WTC11 (cell line): Measurements from ENCODE around the gene APOBEC3H. TPM values are rescaled to one million over a fixed set of nuclear protein-coding genes. Genes with fewer than 3 reads are reported as not detected.

Experiments
- ATAC-seq: fragments of 200-7000 bp; cut with Tn5 transposase; 2 replicates; pipeline ENCODE4 v1.10.0; 2021; ENCODE audit warnings: mild to moderate bottlenecking, moderate library complexity
- CTCF ChIA-PET: fragments of 300-600 bp; sonication (Branson Sonifier 250); formaldehyde crosslinking; loops from one replicate; lab custom pipeline; 2021; ENCODE audit warnings: antibody characterized with exemption; lab: Charles Lee
- POLR2A ChIA-PET: fragments of 350-600 bp; sonication (Branson Sonifier 250); formaldehyde crosslinking; loops from one replicate; lab custom pipeline; 2021; ENCODE audit warnings: antibody characterized with exemption; lab: Charles Lee
- DNase-seq: peaks from one replicate; pipeline ENCODE4 v3.0.0; 2021; ENCODE audit warnings: low spot score
- H3K27ac Mint-ChIP-seq: 2 replicates; pipeline ENCODE4 v1.8.0; 2021; ENCODE audit warnings: mixed read lengths
- H3K27me3 Mint-ChIP-seq: 2 replicates; pipeline ENCODE4 v1.8.0; 2021; ENCODE audit warnings: low read depth, mild to moderate bottlenecking, moderate library complexity, mixed read lengths
- H3K36me3 Mint-ChIP-seq: 2 replicates; pipeline ENCODE4 v1.8.0; 2021; ENCODE audit warnings: mixed read lengths
- H3K4me1 Mint-ChIP-seq: 2 replicates; pipeline ENCODE4 v1.8.0; 2022; ENCODE audit warnings: mixed read lengths
- H3K4me3 Mint-ChIP-seq: 2 replicates; pipeline ENCODE4 v1.8.0; 2021; ENCODE audit warnings: mild to moderate bottlenecking, moderate library complexity, mixed read lengths
- H3K9me3 Mint-ChIP-seq: 2 replicates; pipeline ENCODE4 v1.8.0; 2021; ENCODE audit warnings: mixed read lengths
- ESRRA ChIP-seq: sonication (generic); formaldehyde crosslinking; IDR thresholded peaks from 2 replicates; pipeline ENCODE4 v1.8.1; 2022; ENCODE audit warnings: mild to moderate bottlenecking, missing genetic modification reagents, borderline replicate concordance
- FOXJ3 ChIP-seq: sonication (generic); formaldehyde crosslinking; IDR thresholded peaks from 2 replicates; pipeline ENCODE4 v1.9.0; 2021; ENCODE audit warnings: missing genetic modification reagents, mild to moderate bottlenecking, borderline replicate concordance
- GABPB1 ChIP-seq: sonication (generic); formaldehyde crosslinking; IDR thresholded peaks from 2 replicates; pipeline ENCODE4 v1.8.1; 2023; ENCODE audit warnings: mild to moderate bottlenecking, missing genetic modification reagents
- HMGA2 ChIP-seq: fragments of 250-450 bp; sonication (Bioruptor Pico); IDR thresholded peaks from 2 replicates; pipeline ENCODE4 v1.4.0; 2021; ENCODE audit warnings: mild to moderate bottlenecking, moderate library complexity
- JAZF1 ChIP-seq: fragments of 250-450 bp; sonication (Bioruptor Pico); IDR thresholded peaks from 2 replicates; pipeline ENCODE4 v1.9.0; 2021; ENCODE audit warnings: moderate library complexity, mild to moderate bottlenecking, inconsistent platforms
- NR1H2 ChIP-seq: sonication (generic); formaldehyde crosslinking; IDR thresholded peaks from 2 replicates; pipeline ENCODE4 v1.9.0; 2021; ENCODE audit warnings: mild to moderate bottlenecking, moderate library complexity, missing genetic modification reagents
- RORB ChIP-seq: fragments of 250-450 bp; sonication (Bioruptor Pico); IDR thresholded peaks from 2 replicates; pipeline ENCODE4 v1.9.0; 2021; ENCODE audit warnings: mild to moderate bottlenecking
- SOX15 ChIP-seq: fragments of 250-450 bp; sonication (Bioruptor Pico); IDR thresholded peaks from 2 replicates; pipeline ENCODE4 v1.9.0; 2021; ENCODE audit warnings: mild to moderate bottlenecking
- SP1 ChIP-seq: sonication (generic); formaldehyde crosslinking; conservative IDR thresholded peaks from 2 replicates; pipeline ENCODE4 v1.8.1; 2022; ENCODE audit warnings: missing genetic modification reagents
- ZNF219 ChIP-seq: sonication (generic); formaldehyde crosslinking; IDR thresholded peaks from 2 replicates; pipeline ENCODE4 v1.8.0; 2023; ENCODE audit warnings: missing genetic modification reagents, mild to moderate bottlenecking, borderline replicate concordance
- ZNF263 ChIP-seq: sonication (generic); formaldehyde crosslinking; IDR thresholded peaks from 2 replicates; pipeline ENCODE4 v1.8.1; 2022; ENCODE audit warnings: low read depth, mild to moderate bottlenecking, moderate library complexity, missing genetic modification reagents
- ZNF396 ChIP-seq: fragments of 250-450 bp; sonication (Bioruptor Pico); IDR thresholded peaks from 2 replicates; pipeline ENCODE4 v1.8.0; 2021; ENCODE audit warnings: mild to moderate bottlenecking, moderate library complexity, borderline replicate concordance
- total RNA-seq: library from RNA; stranded (reverse); gene quantifications from 3 replicates; pipeline ENCODE4 v1.2.3, GENCODE V29; 2021
- TF ChIP-seq, protein P1 (sequence below): sonication (generic); formaldehyde crosslinking; IDR thresholded peaks from 2 replicates; pipeline ENCODE4 v1.8.0; 2022; ENCODE audit warnings: missing genetic modification reagents
- TF ChIP-seq, protein P2 (sequence below): sonication (generic); formaldehyde crosslinking; IDR thresholded peaks from 2 replicates; pipeline ENCODE4 v1.8.1; 2023; ENCODE audit warnings: mild to moderate bottlenecking, missing genetic modification reagents, moderate library complexity
- TF ChIP-seq, protein P3 (sequence below): fragments of 250-450 bp; sonication (Bioruptor Pico); IDR thresholded peaks from 2 replicates; pipeline ENCODE4 v1.9.0; 2021; ENCODE audit warnings: mild to moderate bottlenecking
- TF ChIP-seq, protein P4 (sequence below): sonication (generic); formaldehyde crosslinking; conservative IDR thresholded peaks from 2 replicates; pipeline ENCODE4 v1.8.1; 2022; ENCODE audit warnings: mild to moderate bottlenecking, missing genetic modification reagents

Gene APOBEC3H
- total RNA-seq, 1 experiment from 2014 or later: 0.42 TPM

DNA sequence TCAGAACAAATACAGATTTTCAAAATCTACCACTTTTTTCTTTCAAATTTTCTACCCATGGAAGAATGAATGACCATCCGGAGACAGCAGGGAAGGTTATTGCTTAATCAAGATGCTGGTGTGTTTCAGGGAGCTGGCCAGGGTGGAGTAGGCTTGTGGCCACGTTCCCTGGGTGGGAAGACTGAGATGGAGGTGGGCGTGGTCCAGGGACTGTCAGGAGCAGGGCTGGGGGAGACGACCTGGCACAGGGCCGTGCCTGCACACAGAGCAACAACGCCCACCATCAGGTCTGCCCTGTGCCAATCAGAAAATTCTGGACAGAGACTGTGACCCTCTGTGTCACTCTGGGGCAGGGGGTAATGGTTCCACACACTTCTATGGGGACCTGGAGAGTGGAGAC, 7.1 kb upstream of the APOBEC3H start:
- POLR2A ChIA-PET: no interaction called here
- DNase-seq (no peak), ATAC-seq (no peak)
- H3K36me3 Mint-ChIP-seq: no peaks in the 10 kb centered on the region
- no peak overlapping the region for H3K4me3 Mint-ChIP-seq
- 0 out of 2 replicates have a peak overlapping the region, but pooled peaks have one; percentile 68 for H3K27ac Mint-ChIP-seq
- CTCF ChIA-PET: no interaction called here
- H3K27me3 Mint-ChIP-seq: peaks cover 3% of the 10 kb centered on the region; the same call in 1 of the 2 replicates
- no peaks in the 10 kb centered on the region for H3K9me3 Mint-ChIP-seq
- TF ChIP-seq JAZF1: no peak
- TF ChIP-seq RORB (CRISPR knock-in tag): no peak
- TF ChIP-seq, protein P1, sequence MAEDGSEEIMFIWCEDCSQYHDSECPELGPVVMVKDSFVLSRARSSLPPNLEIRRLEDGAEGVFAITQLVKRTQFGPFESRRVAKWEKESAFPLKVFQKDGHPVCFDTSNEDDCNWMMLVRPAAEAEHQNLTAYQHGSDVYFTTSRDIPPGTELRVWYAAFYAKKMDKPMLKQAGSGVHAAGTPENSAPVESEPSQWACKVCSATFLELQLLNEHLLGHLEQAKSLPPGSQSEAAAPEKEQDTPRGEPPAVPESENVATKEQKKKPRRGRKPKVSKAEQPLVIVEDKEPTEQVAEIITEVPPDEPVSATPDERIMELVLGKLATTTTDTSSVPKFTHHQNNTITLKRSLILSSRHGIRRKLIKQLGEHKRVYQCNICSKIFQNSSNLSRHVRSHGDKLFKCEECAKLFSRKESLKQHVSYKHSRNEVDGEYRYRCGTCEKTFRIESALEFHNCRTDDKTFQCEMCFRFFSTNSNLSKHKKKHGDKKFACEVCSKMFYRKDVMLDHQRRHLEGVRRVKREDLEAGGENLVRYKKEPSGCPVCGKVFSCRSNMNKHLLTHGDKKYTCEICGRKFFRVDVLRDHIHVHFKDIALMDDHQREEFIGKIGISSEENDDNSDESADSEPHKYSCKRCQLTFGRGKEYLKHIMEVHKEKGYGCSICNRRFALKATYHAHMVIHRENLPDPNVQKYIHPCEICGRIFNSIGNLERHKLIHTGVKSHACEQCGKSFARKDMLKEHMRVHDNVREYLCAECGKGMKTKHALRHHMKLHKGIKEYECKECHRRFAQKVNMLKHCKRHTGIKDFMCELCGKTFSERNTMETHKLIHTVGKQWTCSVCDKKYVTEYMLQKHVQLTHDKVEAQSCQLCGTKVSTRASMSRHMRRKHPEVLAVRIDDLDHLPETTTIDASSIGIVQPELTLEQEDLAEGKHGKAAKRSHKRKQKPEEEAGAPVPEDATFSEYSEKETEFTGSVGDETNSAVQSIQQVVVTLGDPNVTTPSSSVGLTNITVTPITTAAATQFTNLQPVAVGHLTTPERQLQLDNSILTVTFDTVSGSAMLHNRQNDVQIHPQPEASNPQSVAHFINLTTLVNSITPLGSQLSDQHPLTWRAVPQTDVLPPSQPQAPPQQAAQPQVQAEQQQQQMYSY (CRISPR knock-in tag): no peak
- no peak for TF ChIP-seq SP1 (CRISPR knock-in tag)
- TF ChIP-seq SOX15 (CRISPR knock-in tag): no peak
- no peak for TF ChIP-seq ZNF396 (CRISPR knock-in tag)
- TF ChIP-seq ZNF219 (CRISPR knock-in tag): no peak
- no peak for TF ChIP-seq ESRRA (CRISPR knock-in tag)
- TF ChIP-seq, protein P2, sequence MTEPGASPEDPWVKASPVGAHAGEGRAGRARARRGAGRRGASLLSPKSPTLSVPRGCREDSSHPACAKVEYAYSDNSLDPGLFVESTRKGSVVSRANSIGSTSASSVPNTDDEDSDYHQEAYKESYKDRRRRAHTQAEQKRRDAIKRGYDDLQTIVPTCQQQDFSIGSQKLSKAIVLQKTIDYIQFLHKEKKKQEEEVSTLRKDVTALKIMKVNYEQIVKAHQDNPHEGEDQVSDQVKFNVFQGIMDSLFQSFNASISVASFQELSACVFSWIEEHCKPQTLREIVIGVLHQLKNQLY (CRISPR knock-in tag): no peak
- TF ChIP-seq, protein P3, sequence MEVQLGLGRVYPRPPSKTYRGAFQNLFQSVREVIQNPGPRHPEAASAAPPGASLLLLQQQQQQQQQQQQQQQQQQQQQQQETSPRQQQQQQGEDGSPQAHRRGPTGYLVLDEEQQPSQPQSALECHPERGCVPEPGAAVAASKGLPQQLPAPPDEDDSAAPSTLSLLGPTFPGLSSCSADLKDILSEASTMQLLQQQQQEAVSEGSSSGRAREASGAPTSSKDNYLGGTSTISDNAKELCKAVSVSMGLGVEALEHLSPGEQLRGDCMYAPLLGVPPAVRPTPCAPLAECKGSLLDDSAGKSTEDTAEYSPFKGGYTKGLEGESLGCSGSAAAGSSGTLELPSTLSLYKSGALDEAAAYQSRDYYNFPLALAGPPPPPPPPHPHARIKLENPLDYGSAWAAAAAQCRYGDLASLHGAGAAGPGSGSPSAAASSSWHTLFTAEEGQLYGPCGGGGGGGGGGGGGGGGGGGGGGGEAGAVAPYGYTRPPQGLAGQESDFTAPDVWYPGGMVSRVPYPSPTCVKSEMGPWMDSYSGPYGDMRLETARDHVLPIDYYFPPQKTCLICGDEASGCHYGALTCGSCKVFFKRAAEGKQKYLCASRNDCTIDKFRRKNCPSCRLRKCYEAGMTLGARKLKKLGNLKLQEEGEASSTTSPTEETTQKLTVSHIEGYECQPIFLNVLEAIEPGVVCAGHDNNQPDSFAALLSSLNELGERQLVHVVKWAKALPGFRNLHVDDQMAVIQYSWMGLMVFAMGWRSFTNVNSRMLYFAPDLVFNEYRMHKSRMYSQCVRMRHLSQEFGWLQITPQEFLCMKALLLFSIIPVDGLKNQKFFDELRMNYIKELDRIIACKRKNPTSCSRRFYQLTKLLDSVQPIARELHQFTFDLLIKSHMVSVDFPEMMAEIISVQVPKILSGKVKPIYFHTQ (CRISPR knock-in tag): no peak
- TF ChIP-seq HMGA2: no peak
- TF ChIP-seq FOXJ3 (CRISPR knock-in tag): no peak
- peaks cover 17% of the 10 kb centered on the region for H3K4me1 Mint-ChIP-seq

DNA sequence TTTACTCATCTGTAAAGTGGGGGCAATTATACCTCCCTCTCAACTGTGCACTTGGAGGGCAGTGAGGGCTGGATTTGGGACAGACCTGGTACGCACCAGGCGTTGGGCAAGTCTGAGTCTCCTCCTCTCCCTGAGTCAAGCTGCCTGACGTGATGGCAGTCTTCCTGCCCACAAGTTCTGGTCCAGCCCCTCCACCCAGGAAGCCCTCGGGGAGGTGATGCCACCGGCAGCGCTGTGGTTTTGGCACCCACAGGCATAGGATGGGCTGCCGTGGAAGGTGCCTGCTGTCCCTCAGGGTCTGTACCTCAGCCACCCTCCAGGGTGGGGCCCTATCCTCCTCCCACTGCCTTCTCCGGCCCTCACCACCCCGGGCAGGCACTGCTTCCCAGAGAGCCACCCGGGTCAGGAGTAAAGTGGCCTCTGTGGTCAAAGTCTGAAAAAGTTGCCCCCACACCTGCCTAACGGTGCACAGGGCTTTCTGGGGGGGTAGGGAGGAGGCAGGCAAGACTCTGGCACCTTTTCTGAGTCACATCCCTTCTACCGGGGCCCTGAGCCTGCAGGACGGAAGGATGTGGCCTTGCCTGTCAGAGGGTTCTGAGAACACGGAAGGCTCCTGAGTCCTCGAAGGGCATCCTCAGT, 6.5 kb upstream of the APOBEC3H start:
- Mint-ChIP-seq H3K4me3 (no peak overlapping the region), H3K27me3 (peaks cover 3% of the 10 kb centered on the region; the same call in 1 of the 2 replicates), H3K36me3 (no peaks in the 10 kb centered on the region), H3K4me1 (peaks cover 18% of the 10 kb centered on the region), H3K9me3 (no peaks in the 10 kb centered on the region), H3K27ac (no peak overlapping the region)
- ATAC-seq (no peak), DNase-seq (no peak)
- ChIA-PET CTCF (no interaction called here), POLR2A (no interaction called here)
- no peak for TF ChIP-seq ZNF263 (CRISPR knock-in tag)
- TF ChIP-seq NR1H2: no peak
- TF ChIP-seq, protein P4, sequence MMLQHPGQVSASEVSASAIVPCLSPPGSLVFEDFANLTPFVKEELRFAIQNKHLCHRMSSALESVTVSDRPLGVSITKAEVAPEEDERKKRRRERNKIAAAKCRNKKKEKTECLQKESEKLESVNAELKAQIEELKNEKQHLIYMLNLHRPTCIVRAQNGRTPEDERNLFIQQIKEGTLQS (CRISPR knock-in tag): 0 out of 2 replicates have a peak, but pooled peaks have one; percentile 14
- TF ChIP-seq GABPB1 (CRISPR knock-in tag): no peak
